ENCODE results near the gene TMCO4. TPM values are rescaled to one million over a fixed set of nuclear protein-coding genes. Genes with fewer than 3 reads are reported as not detected.
"Not testable (repeated sequence)": the region's sequence is repeated elsewhere in the genome, so short reads cannot be mapped to it uniquely, and the experiment has no call there.

TMCO4 gene
- 14.7 and 16.8 TPM in 2 replicates for total RNA-seq

GRCh38 chr1:19799230-19800075 lies at the start of gene TMCO4:
TSS of gene TMCO4 (minus strand) at chr1:19799916. CDS start at chr1:19780758, 19,158 bp downstream.
- intact Hi-C loops (cut with micrococcal nuclease) = loop anchor here (1.0 to 2.0 kb wide), 2 partner anchors 83 to 203 kb away; partner anchors contain the start of gene OTUD3

GRCh38 chr1:19849307-19849706 lies 49.6 kb upstream of the TMCO4 start:
- intact Hi-C loops (cut with micrococcal nuclease) = not testable (repeated sequence)

- intact Hi-C loops (cut with micrococcal nuclease) = not testable (repeated sequence)
Measured at GRCh38 chr1:19847334-19847733, 47.6 kb upstream of the TMCO4 start.

- intact Hi-C loops (cut with micrococcal nuclease) = no loop called here
Measured at GRCh38 chr1:19846338-19846737, 46.6 kb upstream of the TMCO4 start.

- intact Hi-C loops (cut with micrococcal nuclease) = no loop called here
Measured at GRCh38 chr1:19845555-19845954, 45.8 kb upstream of the TMCO4 start.

GRCh38 chr1:19844731-19845495 lies 45.2 kb upstream of the TMCO4 start:
- intact Hi-C loops (cut with micrococcal nuclease) = no loop called here

- intact Hi-C loops (cut with micrococcal nuclease) = no loop called here
Measured at GRCh38 chr1:19840228-19840627, 40.5 kb upstream of the TMCO4 start.

- intact Hi-C loops (cut with micrococcal nuclease) = no loop called here
Measured at GRCh38 chr1:19837866-19838265, 38.1 kb upstream of the TMCO4 start.

- intact Hi-C loops (cut with micrococcal nuclease) = no loop called here
Measured at GRCh38 chr1:19835578-19835977, 35.9 kb upstream of the TMCO4 start.

GRCh38 chr1:19831441-19831840 lies 31.7 kb upstream of the TMCO4 start:
- intact Hi-C loops (cut with micrococcal nuclease) = no loop called here

GRCh38 chr1:19828546-19828945 lies 28.8 kb upstream of the TMCO4 start:
- intact Hi-C loops (cut with micrococcal nuclease) = no loop called here

- intact Hi-C loops (cut with micrococcal nuclease) = no loop called here
Measured at GRCh38 chr1:19825298-19825697, 25.6 kb upstream of the TMCO4 start.

GRCh38 chr1:19824541-19824940 lies 24.8 kb upstream of the TMCO4 start:
- intact Hi-C loops (cut with micrococcal nuclease) = no loop called here

GRCh38 chr1:19824036-19824435 lies 24.3 kb upstream of the TMCO4 start:
- intact Hi-C loops (cut with micrococcal nuclease) = no loop called here

- intact Hi-C loops (cut with micrococcal nuclease) = no loop called here
Measured at GRCh38 chr1:19819701-19820100, 20.0 kb upstream of the TMCO4 start.

GRCh38 chr1:19818324-19818723 lies 18.6 kb upstream of the TMCO4 start:
- intact Hi-C loops (cut with micrococcal nuclease) = no loop called here

GRCh38 chr1:19817160-19817559 lies 17.4 kb upstream of the TMCO4 start:
- intact Hi-C loops (cut with micrococcal nuclease) = no loop called here

GRCh38 chr1:19816737-19817086 lies 17.0 kb upstream of the TMCO4 start:
- intact Hi-C loops (cut with micrococcal nuclease) = not testable (repeated sequence)

- intact Hi-C loops (cut with micrococcal nuclease) = no loop called here
Measured at GRCh38 chr1:19815801-19816736, 16.4 kb upstream of the TMCO4 start.

GRCh38 chr1:19814681-19815503 lies 15.2 kb upstream of the TMCO4 start, which contains the start of gene RNF186:
TSS of gene RNF186 (minus strand) at chr1:19815283. CDS start at chr1:19815101, 182 bp downstream.
- intact Hi-C loops (cut with micrococcal nuclease) = no loop called here

All from T-helper 1 cell treated with Interleukin-12 subunit alpha and Interleukin-12 subunit beta and Interleukin-4 antibody, amounts not matched to agents 30 ng/mL and 1 ng/mL, for 36 hours (primary cell).